ENCODE measurements around the gene PTPRN2.

- TF ChIP-seq CTCF (IDR thresholded peaks at IDR 0.05) (no peak), POLR2AphosphoS5 (IDR thresholded peaks at IDR 0.05) (no peak), EP300 (IDR thresholded peaks at IDR 0.05) (no peak)
These were observed 849.6 kb downstream of the PTPRN2 start for GRCh38 chr7:157738066-157738460.
